NCI-H1092 treated with DMSO at 0.1 percent for 48 hours (cell line): ENCODE data around the gene ITGA5.

Source experiments
- DNase-seq: peaks from one replicate; lab custom pipeline; 2025; lab: John Stamatoyannopoulos, UW

ITGA5 gene

DNA sequence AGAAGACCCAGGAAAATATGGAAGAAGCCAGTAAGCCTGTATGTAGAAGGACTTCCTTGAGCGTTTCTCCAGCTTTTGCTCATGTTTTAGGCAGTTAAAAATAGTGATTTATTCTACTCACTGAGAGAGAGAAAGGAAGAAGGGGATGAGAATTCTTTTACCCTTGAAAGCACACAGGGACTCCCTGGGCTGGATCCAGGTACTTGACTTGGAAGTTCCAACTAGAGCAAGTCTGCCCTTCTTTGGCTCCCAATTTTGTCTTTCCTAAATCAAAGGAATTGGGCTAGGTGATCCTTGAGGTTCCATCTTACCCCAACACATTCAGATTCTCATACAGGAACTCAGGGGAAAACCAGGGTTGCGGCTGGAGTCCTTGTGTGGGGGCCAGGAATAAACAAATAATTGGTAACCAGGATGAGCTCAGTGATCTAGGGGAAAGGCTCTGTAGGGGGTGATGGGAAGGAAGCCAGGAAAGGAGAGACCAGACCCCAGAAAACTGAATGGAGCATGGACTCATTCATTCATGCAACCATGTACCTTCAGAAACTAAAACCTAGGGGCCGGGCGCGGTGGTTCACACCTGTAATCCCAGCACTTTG, 11.5 kb upstream of the ITGA5 start:
- no peak for DNase-seq

DNA sequence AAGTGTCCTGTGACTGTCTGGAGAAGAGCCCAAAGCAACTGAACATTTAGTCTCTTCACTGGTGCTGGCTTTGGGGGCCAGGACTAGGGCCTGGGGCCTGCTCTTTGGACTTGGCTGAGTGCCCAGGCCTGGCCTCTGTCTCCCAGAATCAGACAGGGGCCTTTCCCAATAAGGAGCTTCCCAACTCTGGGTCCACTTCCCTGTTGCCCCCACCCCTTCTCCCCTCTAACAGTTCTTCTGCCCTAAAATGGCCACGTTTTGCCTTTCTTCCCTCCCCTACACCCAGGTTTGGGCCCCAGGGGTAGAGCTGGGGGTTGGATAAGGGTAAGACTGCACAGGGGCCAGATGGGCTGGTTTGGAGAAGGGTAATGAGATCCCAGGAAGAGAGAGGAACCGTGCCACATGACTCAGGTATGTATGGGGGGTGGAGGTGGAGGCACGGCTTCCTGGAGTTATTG, 10.0 kb upstream of the ITGA5 start:
- no peak for DNase-seq

DNA sequence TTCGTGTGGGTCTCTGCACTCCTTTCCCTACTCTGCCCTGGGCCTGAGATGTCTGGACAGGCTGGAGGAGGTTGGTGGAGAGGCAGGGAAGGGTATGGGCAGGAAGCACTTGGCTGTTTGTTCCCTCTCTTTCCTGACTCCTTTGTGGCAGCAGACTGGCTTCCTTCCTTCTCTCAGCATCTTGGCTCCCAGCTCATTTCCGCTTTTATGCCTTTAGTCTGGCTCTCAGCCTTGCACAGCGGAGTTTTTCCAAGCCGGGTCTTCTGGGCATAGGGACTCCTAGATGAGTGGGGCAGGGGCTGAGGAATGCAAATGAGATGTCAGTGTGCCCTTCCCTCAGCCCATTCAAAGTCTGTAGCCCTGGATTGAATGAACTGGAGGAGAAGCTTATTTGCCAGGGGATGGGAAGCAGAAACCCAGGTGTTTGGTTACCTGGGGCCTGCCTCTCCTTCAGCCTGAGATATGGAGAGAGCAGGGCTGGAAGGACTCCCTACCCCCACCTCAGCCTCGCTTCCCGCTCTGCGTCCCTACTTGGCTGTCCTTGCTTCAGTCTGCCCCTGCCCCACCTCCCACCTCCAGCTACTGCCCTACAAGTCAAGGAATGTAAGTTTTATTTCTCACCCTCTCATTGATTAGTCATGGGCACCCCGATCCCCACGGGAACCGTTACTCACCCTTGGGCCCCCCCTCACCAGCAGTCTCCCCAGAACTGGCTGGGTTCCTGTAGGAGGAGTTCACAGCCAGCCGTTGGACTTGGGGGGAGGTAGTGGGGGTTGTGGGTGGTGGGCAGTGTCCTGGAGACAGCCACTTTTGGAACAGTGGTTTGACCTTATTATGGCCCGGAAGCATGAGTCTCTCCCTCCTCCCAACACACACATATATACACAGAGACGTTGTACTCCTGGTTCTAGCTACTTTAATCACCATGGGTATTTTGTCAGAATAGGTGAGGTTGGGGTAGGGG, 9.3 kb upstream of the ITGA5 start:
- DNase-seq: no peak

DNA sequence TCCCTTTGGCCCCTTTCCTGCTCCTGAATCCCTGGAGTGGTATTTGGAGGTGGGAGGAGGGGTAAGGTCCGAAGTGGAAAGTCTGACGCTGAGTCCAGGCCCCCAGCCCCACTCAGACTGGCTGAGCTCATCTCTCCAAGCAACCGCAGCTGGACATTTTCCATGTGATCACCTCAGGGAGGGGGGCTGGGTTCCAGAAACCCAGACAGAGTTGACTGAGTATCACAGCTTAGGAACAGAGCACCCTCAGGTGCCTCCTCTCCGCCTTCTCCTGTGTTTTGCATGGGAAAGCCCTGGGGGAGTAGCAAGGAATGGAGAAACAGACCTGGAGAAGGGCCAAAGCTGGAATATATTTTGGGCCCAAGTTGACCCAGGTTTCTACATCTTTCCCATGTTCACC, 8.0 kb upstream of the ITGA5 start:
- no peak for DNase-seq

DNA sequence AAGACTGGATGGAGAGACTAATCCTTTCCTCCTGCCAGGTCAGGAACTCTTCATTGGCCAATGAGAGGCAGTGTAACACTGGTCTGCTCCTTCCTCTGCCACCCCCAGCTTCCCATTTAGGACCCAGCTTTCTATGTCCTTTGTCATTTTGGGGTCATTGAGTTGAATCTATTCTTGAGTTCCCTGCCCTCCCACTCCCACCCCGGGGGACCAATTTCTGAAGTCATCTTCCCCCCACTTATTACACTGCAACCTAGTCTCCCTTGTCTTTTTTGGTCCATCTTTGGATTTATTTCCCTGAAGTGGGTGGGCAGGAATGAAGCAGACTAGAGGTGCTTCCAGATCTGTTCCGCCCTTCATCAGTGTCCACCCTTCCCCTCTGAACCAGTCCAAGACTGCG, 7.6 kb upstream of the ITGA5 start:
- DNase-seq: no peak

DNA sequence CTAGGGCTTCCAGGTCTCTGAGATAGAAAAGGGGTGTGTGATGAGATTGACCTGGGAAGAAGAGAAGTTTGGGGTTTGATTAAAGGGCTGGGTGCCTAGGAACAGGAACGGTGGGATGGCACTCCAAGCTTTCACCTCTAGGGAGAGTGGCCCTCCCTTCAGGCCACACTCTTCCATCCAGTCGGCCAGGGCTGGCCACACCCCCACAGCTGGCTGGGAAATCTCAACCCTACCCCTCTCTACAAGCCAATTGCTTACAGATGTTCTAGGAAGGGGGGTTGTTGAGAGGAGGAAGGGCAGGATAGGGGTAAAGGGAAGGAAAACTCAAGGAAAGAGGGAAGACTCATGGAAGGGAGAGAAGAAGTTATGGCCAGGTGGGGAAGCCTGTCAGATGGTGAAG, 6.6 kb upstream of the ITGA5 start:
- no peak for DNase-seq

DNA sequence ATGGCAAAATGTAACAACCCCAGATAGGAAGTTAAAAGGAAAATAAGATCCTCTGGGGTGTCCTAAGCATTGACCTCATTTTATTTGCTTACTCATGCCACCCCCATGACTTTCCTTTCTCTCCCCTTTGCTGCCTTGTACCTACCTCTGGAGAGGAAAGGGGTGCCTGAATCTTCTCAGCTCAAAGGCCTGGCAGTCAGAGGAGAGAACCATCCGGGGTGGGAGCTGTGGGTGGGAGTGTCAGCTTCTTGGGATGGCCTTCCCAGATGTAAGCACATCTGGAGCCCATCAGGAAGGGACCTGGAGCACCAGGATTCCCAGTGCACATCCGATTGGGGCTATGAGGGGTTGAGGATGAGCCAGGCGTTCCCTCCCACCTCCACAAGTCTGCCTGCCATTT, 5.2 kb upstream of the ITGA5 start:
- no peak for DNase-seq

DNA sequence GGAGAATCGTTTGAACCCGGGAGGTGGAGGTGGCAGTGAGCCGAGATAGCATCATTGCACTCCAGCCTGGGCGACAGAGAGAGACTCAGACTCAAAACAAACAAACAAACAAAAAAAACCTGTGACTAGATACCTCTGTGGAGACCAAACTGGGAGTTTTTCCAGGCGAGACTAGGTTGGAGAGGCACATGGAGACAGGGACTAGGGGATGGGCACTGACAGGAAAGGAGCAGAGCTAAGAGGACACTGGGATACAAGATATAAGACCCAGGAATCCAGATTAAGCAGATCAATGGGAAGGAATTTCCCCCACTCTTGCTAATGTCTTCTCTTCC, 4.7 kb upstream of the ITGA5 start:
- no peak for DNase-seq

DNA sequence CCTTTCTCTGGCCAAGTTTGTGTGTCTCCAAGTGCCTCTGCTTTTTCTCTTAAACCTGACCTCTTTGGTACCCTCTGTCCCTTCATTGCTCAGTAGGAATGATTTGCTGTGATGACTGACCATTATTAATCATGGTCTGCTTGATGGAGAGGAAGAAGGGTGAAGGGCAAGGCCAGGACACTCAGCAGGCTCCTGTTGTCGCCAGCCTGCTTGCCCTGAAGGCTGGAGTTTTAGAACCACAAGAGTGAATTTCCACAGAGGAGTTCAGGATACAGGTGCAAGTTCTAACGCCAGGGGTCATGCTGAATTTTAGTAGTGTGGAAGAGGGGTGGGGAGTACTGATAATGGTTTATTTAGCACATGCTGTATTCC, 2.8 kb upstream of the ITGA5 start:
- no peak for DNase-seq

DNA sequence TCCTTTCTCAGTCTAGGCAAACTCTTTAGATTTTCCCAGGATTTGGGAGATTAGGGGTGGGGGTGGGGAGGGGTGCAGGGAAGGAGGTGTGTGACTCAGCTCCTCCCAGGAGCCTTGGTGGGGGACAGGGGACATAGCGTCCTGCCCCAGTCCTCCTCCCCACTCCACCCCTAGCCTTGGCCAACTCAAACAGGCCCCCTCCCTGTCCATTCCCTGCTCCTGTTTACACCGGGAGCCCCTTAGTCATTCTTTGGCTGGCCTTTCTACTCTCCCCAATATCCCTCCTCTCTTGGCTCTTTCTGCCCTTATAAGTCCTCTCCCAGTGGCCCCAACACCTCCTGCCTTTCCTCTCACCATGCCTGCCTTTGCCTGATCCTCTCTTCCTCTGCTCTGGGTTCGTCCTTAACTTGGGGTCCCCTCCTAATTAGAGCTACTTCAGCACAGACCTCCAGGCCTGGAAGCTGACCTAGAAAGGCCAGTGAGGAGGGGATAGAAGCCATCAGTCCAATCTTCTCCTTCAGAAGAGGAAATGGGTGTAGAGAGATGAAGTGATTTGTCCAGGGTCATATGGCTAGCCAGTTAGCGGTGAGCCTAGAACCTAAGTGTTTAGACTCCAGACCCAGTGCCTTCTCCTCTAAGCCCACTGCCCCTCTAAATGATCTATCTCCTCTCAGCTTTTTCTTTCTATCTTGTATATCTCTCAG, 2.3 kb upstream of the ITGA5 start:
- no peak for DNase-seq

DNA sequence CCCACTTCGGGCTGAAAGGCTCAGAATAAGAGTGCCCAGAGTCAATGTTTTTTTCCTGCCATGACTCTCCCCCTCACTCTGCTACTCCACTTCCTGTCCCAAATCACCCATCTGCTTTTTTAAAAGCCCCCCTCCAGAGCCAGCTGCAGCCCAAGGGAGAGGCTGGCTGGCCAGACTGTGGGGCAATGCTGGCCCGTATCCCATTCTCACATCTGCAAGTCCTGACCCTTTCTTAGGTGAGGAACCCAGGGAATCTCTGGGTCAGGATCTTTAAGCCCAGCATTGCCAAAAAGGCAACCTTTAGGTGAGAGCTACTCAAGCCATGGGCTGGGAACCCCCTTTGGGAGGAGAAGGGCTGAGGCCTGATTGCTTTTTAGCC, 1.7 kb upstream of the ITGA5 start:
- DNase-seq: no peak

DNA sequence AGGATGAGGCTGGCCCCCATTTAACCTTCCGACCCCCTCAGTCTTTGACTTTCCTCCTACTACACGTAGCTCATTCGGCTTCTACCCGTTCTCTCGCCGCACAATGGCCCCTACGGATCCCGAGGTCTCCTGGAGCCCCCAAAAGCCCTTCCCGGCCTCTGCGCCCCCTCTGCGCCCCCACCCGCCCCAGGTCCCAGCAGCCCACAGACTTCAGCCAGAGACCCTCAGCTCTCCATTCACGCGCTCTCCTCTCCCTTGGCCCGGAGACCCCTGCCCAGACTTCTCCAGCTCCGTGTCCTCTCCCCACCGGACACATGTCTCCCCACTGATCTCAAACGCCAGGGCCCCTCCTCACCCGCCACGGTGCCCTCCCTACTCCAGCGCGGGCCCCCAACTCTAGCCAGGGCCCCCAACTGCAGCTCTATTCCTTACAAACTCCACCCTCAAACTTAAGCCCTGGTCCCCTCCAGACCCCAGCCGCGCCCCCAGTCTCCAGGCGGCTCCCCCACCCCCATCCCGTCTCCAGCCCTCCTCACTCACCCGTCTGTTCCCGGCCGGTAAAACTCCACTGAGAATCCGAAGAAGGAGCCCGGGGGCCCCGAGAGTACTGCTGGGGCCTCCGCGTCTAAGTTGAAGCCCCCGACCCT, 502 bp downstream of the ITGA5 start:
- DNase-seq: no peak

DNA sequence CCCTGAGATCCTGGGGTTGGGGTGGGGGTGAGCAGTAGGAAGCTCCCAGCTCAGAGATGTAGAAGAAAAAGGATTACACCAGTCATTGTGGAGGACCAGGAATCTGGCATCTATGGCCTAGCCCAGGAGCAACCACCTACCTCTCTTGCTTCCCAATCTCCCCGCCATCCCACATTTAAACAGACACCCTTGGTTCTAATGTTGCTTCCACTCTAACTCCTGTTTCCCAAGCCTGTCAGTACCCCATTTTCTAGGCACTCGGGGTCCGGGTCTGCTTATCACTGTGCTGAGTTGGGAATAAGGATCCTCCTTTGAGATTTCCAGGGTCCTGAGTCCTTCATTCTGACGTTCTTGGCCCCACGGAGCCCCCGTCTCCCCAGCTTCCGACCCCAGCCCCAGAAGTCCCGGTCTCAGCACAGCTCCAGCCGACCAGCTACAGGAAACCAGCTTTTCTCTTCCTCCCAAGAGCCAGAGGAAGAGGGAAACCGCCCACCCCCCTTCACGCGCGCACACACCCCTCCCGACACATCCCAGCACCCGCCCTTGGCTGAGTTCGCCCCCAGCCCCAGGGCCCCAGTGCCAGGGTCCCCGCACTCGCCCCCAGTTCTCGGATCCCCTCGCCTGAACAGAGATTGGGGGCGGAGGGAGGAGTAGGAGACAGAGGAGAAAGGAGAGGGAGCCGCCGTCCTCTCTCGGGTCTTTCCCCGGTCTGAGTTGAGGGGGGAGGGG, 1.2 kb downstream of the ITGA5 start:
- no peak for DNase-seq

DNA sequence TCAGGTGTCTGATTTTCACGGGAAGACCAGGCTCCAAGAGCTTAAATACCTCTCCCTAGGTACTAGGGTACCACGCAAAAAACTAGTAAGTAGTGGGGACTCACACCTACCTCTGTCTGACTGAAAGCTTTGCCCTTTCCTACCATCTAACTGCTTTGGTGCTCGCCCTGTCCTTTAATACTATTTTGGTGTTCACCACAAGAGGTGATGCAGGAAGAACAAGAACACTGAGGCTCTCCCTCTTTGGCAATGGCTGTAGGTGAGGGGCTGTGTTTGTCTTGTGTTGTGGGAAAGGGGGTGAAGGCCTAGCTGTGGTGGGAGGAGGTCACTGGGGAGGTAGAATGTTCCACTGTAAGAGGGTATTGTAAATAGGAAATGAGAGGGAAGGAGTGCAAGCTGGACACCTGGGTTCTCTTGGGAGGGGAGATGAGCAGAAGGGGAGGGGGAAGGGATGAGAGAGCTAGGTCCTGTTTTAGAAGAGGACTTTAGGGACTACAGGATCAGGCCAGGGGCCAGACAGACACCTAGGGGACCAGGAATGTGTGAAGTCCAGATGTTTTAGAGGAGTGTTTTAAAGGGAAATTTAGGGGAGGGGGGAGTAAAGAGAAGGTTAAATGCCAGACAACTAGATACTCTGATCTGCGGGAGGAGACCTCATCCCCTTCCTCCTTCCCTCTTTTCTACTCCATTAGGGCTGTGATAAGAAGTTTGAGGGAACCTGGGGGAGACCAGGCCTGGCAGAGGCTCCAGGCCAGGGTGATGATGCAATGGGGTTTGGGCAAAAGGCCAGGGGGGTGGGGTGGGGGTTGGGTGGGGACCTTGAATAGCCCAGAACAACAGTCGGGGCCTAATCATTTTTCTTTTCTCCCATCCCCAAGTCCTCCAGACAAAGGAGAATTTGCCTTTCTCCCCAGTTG, 2.1 kb downstream of the ITGA5 start:
- DNase-seq: no peak

DNA sequence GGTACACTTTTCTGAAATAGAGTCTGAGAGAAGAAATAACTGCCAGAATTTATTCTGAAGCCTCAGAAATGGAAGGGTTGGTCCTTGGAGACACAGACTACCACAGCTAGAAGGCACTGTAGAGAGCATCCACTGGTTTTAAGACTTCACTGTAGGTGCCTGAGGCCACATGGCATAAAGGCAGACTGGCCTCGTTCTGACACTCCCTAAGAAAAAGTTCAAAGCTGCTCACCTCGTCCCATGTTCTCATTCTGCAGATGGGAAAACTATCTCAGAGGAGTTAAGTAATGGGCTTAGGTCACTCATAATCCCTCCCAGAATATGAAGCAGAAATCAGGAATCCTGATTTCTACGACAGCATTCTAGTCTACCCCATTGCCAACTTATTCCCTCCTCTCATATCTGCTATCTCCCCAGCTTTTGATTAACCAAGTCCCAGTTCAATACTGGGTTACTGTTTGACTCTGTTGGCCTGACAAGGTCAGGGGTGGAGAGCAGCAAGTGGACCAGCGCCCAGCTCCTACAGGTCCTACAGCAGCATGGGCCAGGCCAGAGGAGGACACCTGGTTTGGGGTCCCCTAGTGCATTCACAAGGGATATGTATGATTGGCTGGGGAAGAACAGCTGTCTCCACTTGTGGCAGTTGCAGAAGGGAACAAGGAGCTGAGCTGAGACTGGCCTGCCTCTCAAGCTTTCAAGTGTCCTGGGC, 3.7 kb downstream of the ITGA5 start:
- no peak for DNase-seq

DNA sequence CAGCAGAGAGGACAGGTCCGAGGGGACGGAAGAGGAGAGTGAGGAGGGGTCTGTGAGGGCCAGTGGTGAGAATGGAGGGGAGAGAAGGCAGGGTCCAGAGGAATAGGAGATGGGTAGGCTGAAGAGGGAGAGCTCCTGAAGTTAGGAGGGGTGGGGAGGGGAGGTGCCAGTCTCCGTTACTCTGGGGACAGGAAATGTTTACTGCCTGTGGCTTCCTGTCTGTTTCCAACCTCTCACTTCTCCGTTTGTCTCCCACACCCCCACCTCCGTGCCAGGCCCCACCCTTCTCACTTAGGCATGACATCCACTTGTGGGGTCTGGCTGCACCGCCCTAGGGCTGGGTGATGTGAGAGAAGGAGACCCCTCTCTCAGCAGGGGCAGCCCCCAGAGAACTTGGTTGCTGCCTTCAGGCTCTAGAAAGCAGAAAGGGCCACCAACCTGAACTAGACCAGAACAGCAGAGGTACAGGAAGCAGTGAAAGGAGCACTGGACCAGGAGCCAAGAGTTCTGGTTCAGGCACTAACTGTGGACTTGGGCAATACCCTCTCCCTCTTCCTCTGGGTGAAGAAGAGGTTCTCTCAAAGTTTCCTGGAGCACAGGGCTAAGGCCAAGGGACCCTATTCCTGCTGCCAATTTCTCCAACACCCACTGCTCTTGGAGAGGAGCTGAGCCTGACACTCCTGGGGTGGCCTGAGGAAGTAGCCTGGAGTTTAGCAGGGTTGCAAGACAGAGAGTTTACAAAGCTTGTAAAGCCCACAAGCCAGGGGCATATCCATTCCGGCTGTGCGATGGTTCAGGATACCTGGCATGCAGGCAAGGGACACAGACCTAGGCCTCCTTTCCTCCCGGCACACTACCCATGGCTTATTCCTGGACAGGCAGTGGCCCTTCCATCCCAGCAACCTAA, 5.5 kb downstream of the ITGA5 start:
- DNase-seq: no peak

DNA sequence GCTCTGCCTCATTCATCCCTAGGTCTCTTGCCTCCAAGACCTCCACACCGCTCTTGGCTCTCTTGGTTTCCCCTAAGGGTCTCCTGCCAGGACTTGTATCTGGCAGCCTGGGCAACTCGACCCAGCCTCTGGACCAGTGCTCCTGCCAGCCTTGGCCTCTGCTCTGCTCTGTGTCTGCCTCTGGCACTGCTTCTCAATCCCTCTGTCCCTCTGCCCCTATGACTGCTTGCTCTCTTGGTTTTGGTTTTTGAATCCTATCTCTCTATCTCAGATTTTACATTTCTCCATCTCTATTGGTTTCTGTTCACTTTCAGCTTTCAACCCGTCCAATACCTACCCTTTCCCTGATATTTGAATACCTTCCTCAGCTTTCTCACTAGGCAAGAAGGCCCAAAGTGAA, 6.3 kb downstream of the ITGA5 start:
- DNase-seq: no peak

DNA sequence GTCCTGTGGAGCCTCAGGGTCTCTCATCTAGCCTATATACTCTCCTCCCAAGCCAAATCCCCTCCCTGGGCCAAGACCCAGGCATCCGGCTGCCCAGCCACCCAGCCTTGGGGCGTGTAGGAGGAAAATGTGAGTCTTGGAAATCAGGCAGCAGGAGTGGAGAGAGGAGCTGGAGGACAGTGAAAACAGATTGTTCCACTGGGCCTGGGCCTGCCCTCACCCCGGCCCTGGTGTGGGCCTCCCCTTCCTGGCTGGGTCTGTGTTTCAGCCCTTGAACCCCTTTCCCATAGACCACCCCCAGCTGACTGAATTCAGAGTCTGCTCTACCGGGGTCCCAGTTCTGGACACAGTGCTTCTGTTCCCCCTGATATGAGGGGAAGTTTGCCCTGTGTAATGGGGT, 6.7 kb downstream of the ITGA5 start:
- DNase-seq: no peak
